Measurements from ENCODE around the gene SLAIN2. TPM values are rescaled to one million over a fixed set of nuclear protein-coding genes. Genes with fewer than 3 reads are reported as not detected.

The SLAIN2 gene
- total RNA-seq, 2 experiments from 2014 or later = 46.3 to 47.0 TPM

- no peaks in the 10 kb centered on the region for H3K9me3 Mint-ChIP-seq
- CTCF ChIA-PET = no interaction called here
- peaks cover 7% of the 10 kb centered on the region for H3K27me3 Mint-ChIP-seq
- no peak overlapping the region for H3K4me3 Mint-ChIP-seq
- ATAC-seq (ENCODE audit: poor library complexity) (no peak), DNase-seq (no peak)
- intact Hi-C loops (cut with DNase I, micrococcal nuclease) = loop anchor here in 1 of 2 experiments (5.0 kb wide), 1 partner anchor 1138 kb away; no protein-coding TSS in a partner anchor
- no peak overlapping the region for H3K4me3 ChIP-seq (ENCODE audit: low read length)
- no peak overlapping the region for H3K27ac Mint-ChIP-seq
- no peaks in the 10 kb centered on the region for H3K4me1 ChIP-seq (ENCODE audit: insufficient read depth, low read length)
- POLR2A ChIA-PET = no interaction called here
- no peak for TF ChIP-seq CTCF (IDR thresholded peaks at IDR 0.05)
- no peaks in the 10 kb centered on the region for H3K4me1 Mint-ChIP-seq (ENCODE audit: low read depth)
- H3K27ac ChIP-seq (ENCODE audit: low read depth in 1 of 2, low read length in 2 of 2) = no peak overlapping the region
- no peaks in the 10 kb centered on the region for H3K36me3 Mint-ChIP-seq (ENCODE audit: low read depth)
- H3K36me3 ChIP-seq (ENCODE audit: insufficient read depth, low read length) = no peaks in the 10 kb centered on the region
- no peaks in the 10 kb centered on the region for H3K9me3 ChIP-seq (ENCODE audit: control insufficient read depth in 1 of 2, insufficient read depth in 1 of 2, low read length in 2 of 2)
- no peaks in the 10 kb centered on the region for H3K27me3 ChIP-seq (ENCODE audit: control insufficient read depth in 1 of 2, insufficient read depth in 2 of 2, low read length in 2 of 2)
These were observed 129.2 kb downstream of the SLAIN2 start for GRCh38 chr4:48470570-48470969.

DNA sequence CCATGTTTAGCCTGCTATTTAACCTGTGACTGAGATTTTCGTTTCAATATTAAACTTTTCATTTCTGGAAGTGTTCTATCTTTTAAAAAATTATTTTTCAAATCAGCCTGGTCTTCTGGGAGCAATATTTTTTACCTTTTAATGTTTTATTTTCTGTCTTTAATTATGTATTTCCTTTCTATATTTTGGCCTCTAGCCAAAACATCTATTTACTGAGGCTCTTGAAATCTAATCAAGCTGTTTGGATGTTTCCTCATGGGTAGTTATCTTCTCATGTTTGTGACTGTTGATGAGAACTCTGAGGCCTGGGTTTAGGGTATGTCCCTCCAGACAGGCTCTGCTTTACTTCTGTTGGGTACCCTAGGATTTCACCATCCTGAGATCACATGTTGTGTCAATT, 131.5 kb downstream of the SLAIN2 start:
- no peaks in the 10 kb centered on the region for H3K9me3 ChIP-seq (ENCODE audit: control insufficient read depth in 1 of 2, insufficient read depth in 1 of 2, low read length in 2 of 2)
- H3K9me3 Mint-ChIP-seq = no peaks in the 10 kb centered on the region
- intact Hi-C loops (cut with DNase I, micrococcal nuclease) = loop anchor here in 1 of 2 experiments (5.0 kb wide), 1 partner anchor 1140 kb away; no protein-coding TSS in a partner anchor
- no peak for DNase-seq
- H3K27ac ChIP-seq (ENCODE audit: low read depth in 1 of 2, low read length in 2 of 2) = no peak overlapping the region
- no peaks in the 10 kb centered on the region for H3K27me3 ChIP-seq (ENCODE audit: control insufficient read depth in 1 of 2, insufficient read depth in 2 of 2, low read length in 2 of 2)
- no peak overlapping the region for H3K4me3 ChIP-seq (ENCODE audit: low read length)
- CTCF ChIA-PET = interaction anchor here (0.7 kb wide), 1 partner anchor 533 kb away, joined by 4 read pairs; no protein-coding TSS in a partner anchor
- no peak for TF ChIP-seq CTCF (IDR thresholded peaks at IDR 0.05)
- H3K4me1 Mint-ChIP-seq (ENCODE audit: low read depth) = no peaks in the 10 kb centered on the region
- no peak overlapping the region for H3K4me3 Mint-ChIP-seq
- no peaks in the 10 kb centered on the region for H3K4me1 ChIP-seq (ENCODE audit: insufficient read depth, low read length)
- no peak for ATAC-seq (ENCODE audit: poor library complexity)
- H3K36me3 ChIP-seq (ENCODE audit: insufficient read depth, low read length) = no peaks in the 10 kb centered on the region
- H3K36me3 Mint-ChIP-seq (ENCODE audit: low read depth) = no peaks in the 10 kb centered on the region
- H3K27me3 Mint-ChIP-seq = peaks cover 15% of the 10 kb centered on the region
- POLR2A ChIA-PET = no interaction called here
- no peak overlapping the region for H3K27ac Mint-ChIP-seq

DNA sequence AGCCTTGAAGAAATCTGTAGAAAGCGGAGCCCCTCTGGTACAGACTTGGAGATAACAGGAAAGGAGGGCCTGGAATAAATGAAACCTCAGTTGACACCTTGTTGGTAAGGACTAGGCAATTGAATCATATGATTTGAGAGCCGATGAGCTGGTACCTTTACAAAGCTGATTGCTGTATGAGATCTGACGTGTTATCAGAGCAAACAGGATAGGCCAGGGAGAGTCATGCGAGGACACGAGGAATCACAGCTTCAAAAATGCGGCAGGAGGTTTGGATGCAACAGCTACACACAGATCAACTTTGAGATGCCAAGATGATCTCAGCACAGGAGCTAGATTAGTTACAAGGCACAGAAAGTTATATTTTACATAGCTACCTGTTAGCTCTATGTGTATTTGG, 134.4 kb downstream of the SLAIN2 start:
- no peaks in the 10 kb centered on the region for H3K36me3 Mint-ChIP-seq (ENCODE audit: low read depth)

More for the DNA sequence above, 134.4 kb downstream of the SLAIN2 start:
- no peak overlapping the region for H3K4me3 ChIP-seq (ENCODE audit: low read length)
- Mint-ChIP-seq H3K9me3 (no peaks in the 10 kb centered on the region), H3K27me3 (peaks cover 21% of the 10 kb centered on the region), H3K4me3 (no peak overlapping the region), H3K27ac (no peak overlapping the region), H3K4me1 (ENCODE audit: low read depth) (no peaks in the 10 kb centered on the region)
- H3K27ac ChIP-seq (ENCODE audit: low read depth in 1 of 2, low read length in 2 of 2) = no peak overlapping the region
- no peak for ATAC-seq (ENCODE audit: poor library complexity)
- H3K4me1 ChIP-seq (ENCODE audit: insufficient read depth, low read length) = no peaks in the 10 kb centered on the region
- H3K27me3 ChIP-seq (ENCODE audit: control insufficient read depth in 1 of 2, insufficient read depth in 2 of 2, low read length in 2 of 2) = peaks cover 2 to 3% of the 10 kb centered on the region in 2 experiments
- POLR2A ChIA-PET = interaction anchor here (0.9 to 1.1 kb wide), 2 partner anchors 10 to 28 kb away, joined by 3 read pairs; no protein-coding TSS in a partner anchor
- intact Hi-C loops (cut with DNase I, micrococcal nuclease) = no loop called here
- CTCF ChIA-PET = no interaction called here
- no peaks in the 10 kb centered on the region for H3K36me3 ChIP-seq (ENCODE audit: insufficient read depth, low read length)
- H3K9me3 ChIP-seq (ENCODE audit: control insufficient read depth in 1 of 2, insufficient read depth in 1 of 2, low read length in 2 of 2) = no peaks in the 10 kb centered on the region
- DNase-seq = no peak
- TF ChIP-seq CTCF (IDR thresholded peaks at IDR 0.05) = no peak

Other genes starting within 250 kb of the SLAIN2 start
- 10 to 100 TPM; 67.0 to 69.9 TPM for gene TXK, start 207.3 kb upstream of the SLAIN2 start, total RNA-seq
- gene TEC, start 71.7 kb upstream of the SLAIN2 start, total RNA-seq = 1 to 10 TPM; 2.8 TPM
- not detected for gene SLC10A4, start 141.8 kb downstream of the SLAIN2 start, total RNA-seq
- gene ZAR1, start 148.7 kb downstream of the SLAIN2 start, total RNA-seq = not detected